Panc1 (cell line): ENCODE results near the gene SPEM2. TPM values are rescaled to one million over a fixed set of nuclear protein-coding genes. Genes with fewer than 3 reads are reported as not detected.

Source experiments
- ATAC-seq: fragments of 200-7000 bp; cut with Tn5 transposase; 2 replicates; pipeline ENCODE4 v1.9.1; 2020; ENCODE audit warnings: mild to moderate bottlenecking, moderate library complexity
- BruUV-seq: library from RNA; stranded (reverse); fragments of 400-500 nt; replicated peaks from 2 replicates; lab custom pipeline; 2021; lab: Mats Ljungman, UMichigan
- CTCF ChIA-PET: fragments of 300-600 bp; sonication (Branson Sonifier 250); formaldehyde crosslinking; loops from one replicate; lab custom pipeline; 2022; ENCODE audit warnings: antibody characterized with exemption; lab: Charles Lee
- POLR2A ChIA-PET: fragments of 300-600 bp; sonication (Branson Sonifier 250); formaldehyde crosslinking; loops from one replicate; lab custom pipeline; 2022; ENCODE audit warnings: antibody characterized with exemption; lab: Charles Lee
- DNase-seq: peaks from one replicate; pipeline ENCODE4 v3.0.0-alpha.2; 2010; ENCODE audit warnings: low read depth, low spot score
- H3K27ac ChIP-seq: 2 replicates; pipeline ENCODE4 v1.5.1; 2011; ENCODE audit warnings: mild to moderate bottlenecking, low read length, inconsistent platforms
- H3K27me3 ChIP-seq: fragments of 200-500 bp; sonication (Bioruptor generic); 2 replicates; pipeline ENCODE4 v1.6.0; 2014; ENCODE audit warnings: low read length, inconsistent platforms; ENCODE audit not compliant: control insufficient read depth, insufficient read depth
- H3K36me3 ChIP-seq: fragments of 200-500 bp; sonication (Bioruptor generic); 2 replicates; pipeline ENCODE4 v1.5.1; 2014; ENCODE audit warnings: inconsistent platforms, mild to moderate bottlenecking, low read length, moderate library complexity; ENCODE audit not compliant: control insufficient read depth, insufficient read depth
- H3K4me1 ChIP-seq: 2 replicates; pipeline ENCODE4 v1.5.1; 2011; ENCODE audit warnings: inconsistent platforms, mild to moderate bottlenecking, low read length, moderate library complexity; ENCODE audit not compliant: control insufficient read depth, insufficient read depth
- H3K4me3 ChIP-seq, 2 experiments: 2 replicates each; pipeline ENCODE4 v1.5.1; 2011 to 2012; ENCODE audit warnings: low read depth in 2 of 2, low read length in 2 of 2, mild to moderate bottlenecking in 2 of 2, inconsistent platforms in 1 of 2, moderate library complexity in 1 of 2
- H3K9me3 ChIP-seq: fragments of 200-500 bp; sonication (Bioruptor generic); 2 replicates; pipeline ENCODE4 v1.5.1; 2014; ENCODE audit warnings: low read depth, mild to moderate bottlenecking, inconsistent platforms, low read length, moderate library complexity; ENCODE audit not compliant: control insufficient read depth, insufficient read depth
- CTCF ChIP-seq: fragments of 450-650 bp; IDR thresholded peaks from 2 replicates; pipeline ENCODE4 v1.5.1; 2017; ENCODE audit warnings: mild to moderate bottlenecking
- POLR2AphosphoS5 ChIP-seq: IDR thresholded peaks from 2 replicates; pipeline ENCODE4 v1.6.1; 2012; ENCODE audit warnings: mild to moderate bottlenecking, low read depth, low read length, moderate library complexity
- SIN3A ChIP-seq: IDR thresholded peaks from 2 replicates; pipeline ENCODE4 v1.6.1; 2012; ENCODE audit warnings: low read depth, mild to moderate bottlenecking, low read length, moderate library complexity, borderline replicate concordance; ENCODE audit not compliant: insufficient read depth
- TCF7L2 ChIP-seq: IDR thresholded peaks from 2 replicates; pipeline ENCODE4 v1.6.1; 2011; ENCODE audit warnings: mild to moderate bottlenecking, low read depth, low read length, inconsistent platforms
- in situ Hi-C: cut with HindIII; loops from 2 replicates; pipeline ENCODE4 v1.10.0; 2016; ENCODE audit warnings: low sequenced_read_pairs, low pct_unique_long_range_greater_than_20kb
- intact Hi-C: fragments of 100-400 bp; cut with micrococcal nuclease; formaldehyde crosslinking; loops from one replicate; pipeline ENCODE4 v1.10.0; 2022; ENCODE audit not compliant: unreplicated experiment
- total RNA-seq: library from RNA; stranded (reverse); gene quantifications from one replicate; pipeline ENCODE4 v1.2.1, GENCODE V29; 2021; ENCODE audit not compliant: unreplicated experiment
- TF ChIP-seq, protein P1 (sequence below), 2 experiments: IDR thresholded peaks; 2 replicates each; pipeline ENCODE4 v1.6.1; 2011 to 2012; ENCODE audit warnings: low read depth in 2 of 2, control low read depth in 1 of 2, low read length in 1 of 2, mild to moderate bottlenecking in 1 of 2, moderate library complexity in 1 of 2; ENCODE audit not compliant: insufficient read depth in 1 of 2

The SPEM2 gene
- total RNA-seq, 1 experiment from 2014 or later = not detected

- Histone ChIP-seq H3K4me1 (peaks cover 3% of the 10 kb centered on the region), H3K36me3 (no peaks in the 10 kb centered on the region), H3K9me3 (no peaks in the 10 kb centered on the region), H3K27ac (no peak overlapping the region), H3K27me3 (no peaks in the 10 kb centered on the region), H3K4me3 (no peak overlapping the region)
- POLR2A ChIA-PET = no interaction called here
- ATAC-seq (no peak), DNase-seq (no peak)
- BruUV-seq = no TSS peak
- no peak for TF ChIP-seq SIN3A
- TF ChIP-seq CTCF = no peak
- TF ChIP-seq TCF7L2 = no peak
- TF ChIP-seq POLR2AphosphoS5 = no peak
- TF ChIP-seq, protein P1, sequence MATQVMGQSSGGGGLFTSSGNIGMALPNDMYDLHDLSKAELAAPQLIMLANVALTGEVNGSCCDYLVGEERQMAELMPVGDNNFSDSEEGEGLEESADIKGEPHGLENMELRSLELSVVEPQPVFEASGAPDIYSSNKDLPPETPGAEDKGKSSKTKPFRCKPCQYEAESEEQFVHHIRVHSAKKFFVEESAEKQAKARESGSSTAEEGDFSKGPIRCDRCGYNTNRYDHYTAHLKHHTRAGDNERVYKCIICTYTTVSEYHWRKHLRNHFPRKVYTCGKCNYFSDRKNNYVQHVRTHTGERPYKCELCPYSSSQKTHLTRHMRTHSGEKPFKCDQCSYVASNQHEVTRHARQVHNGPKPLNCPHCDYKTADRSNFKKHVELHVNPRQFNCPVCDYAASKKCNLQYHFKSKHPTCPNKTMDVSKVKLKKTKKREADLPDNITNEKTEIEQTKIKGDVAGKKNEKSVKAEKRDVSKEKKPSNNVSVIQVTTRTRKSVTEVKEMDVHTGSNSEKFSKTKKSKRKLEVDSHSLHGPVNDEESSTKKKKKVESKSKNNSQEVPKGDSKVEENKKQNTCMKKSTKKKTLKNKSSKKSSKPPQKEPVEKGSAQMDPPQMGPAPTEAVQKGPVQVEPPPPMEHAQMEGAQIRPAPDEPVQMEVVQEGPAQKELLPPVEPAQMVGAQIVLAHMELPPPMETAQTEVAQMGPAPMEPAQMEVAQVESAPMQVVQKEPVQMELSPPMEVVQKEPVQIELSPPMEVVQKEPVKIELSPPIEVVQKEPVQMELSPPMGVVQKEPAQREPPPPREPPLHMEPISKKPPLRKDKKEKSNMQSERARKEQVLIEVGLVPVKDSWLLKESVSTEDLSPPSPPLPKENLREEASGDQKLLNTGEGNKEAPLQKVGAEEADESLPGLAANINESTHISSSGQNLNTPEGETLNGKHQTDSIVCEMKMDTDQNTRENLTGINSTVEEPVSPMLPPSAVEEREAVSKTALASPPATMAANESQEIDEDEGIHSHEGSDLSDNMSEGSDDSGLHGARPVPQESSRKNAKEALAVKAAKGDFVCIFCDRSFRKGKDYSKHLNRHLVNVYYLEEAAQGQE (IDR thresholded peaks at IDR 0.05; ENCODE audit: insufficient read depth in 1 of 2, low read depth in 2 of 2, low read length in 1 of 2) = no peak
- intact Hi-C loops = no loop called here
- CTCF ChIA-PET = no interaction called here
- in situ Hi-C loops = no loop called here
Measured at GRCh38 chr17:7398612-7399011, 26.8 kb upstream of the SPEM2 start.

- peak; percentile 6; the same call in 1 of the 2 replicates for ATAC-seq
- intact Hi-C loops = no loop called here
- H3K9me3 ChIP-seq = no peaks in the 10 kb centered on the region
- H3K27ac ChIP-seq = peak overlapping the region; percentile 76
- POLR2A ChIA-PET = interaction anchor here (1.6 kb wide), 1 partner anchor 32 kb away, joined by 6 read pairs; the partner anchor contains the start of gene TMEM102
- H3K4me1 ChIP-seq = peaks cover 3% of the 10 kb centered on the region
- no peak for DNase-seq
- TF ChIP-seq SIN3A (no peak), CTCF (no peak), POLR2AphosphoS5 (no peak), TCF7L2 (no peak)
- TF ChIP-seq, protein P1 (IDR thresholded peaks at IDR 0.05; ENCODE audit: insufficient read depth in 1 of 2, low read depth in 2 of 2, low read length in 1 of 2) = no peak
- H3K36me3 ChIP-seq = no peaks in the 10 kb centered on the region
- CTCF ChIA-PET = interaction anchor here (1.1 kb wide), 1 partner anchor 16 kb away, joined by 4 read pairs; no protein-coding TSS in a partner anchor
- peak overlapping the region; percentile 61 for H3K4me3 ChIP-seq
- in situ Hi-C loops = no loop called here
- BruUV-seq = TSS peak; percentile 96
- no peaks in the 10 kb centered on the region for H3K27me3 ChIP-seq
Measured at GRCh38 chr17:7403043-7403726, 22.2 kb upstream of the SPEM2 start.
